HepG2 (cell line): Measurements from ENCODE around the gene WRAP73. TPM values are rescaled to one million over a fixed set of nuclear protein-coding genes. Genes with fewer than 3 reads are reported as not detected.
A peak's percentile ranks its signal among the peaks of the same experiment; 100 is the strongest.

ENCODE experiments used
- ARID4A ChIP-seq: sonication (generic); formaldehyde crosslinking; IDR thresholded peaks from 2 replicates; pipeline ENCODE4 v1.5.0; 2020; ENCODE audit warnings: mild to moderate bottlenecking, missing genetic modification reagents, borderline replicate concordance
- ASH2L ChIP-seq: fragments of 300-600, 200-600 bp; sonication (generic); IDR thresholded peaks from 2 replicates; pipeline ENCODE4 v1.7.0; 2017; ENCODE audit warnings: low read depth, mild to moderate bottlenecking, moderate library complexity, mixed read lengths, low read length; ENCODE audit not compliant: insufficient read length
- HOXD1 ChIP-seq: sonication (generic); formaldehyde crosslinking; IDR thresholded peaks from 2 replicates; pipeline ENCODE4 v1.5.0; 2020; ENCODE audit warnings: missing genetic modification reagents
- NFAT5 ChIP-seq: sonication (generic); formaldehyde crosslinking; IDR thresholded peaks from 2 replicates; pipeline ENCODE4 v1.4.0; 2020; ENCODE audit warnings: missing genetic modification reagents
- SALL2 ChIP-seq: sonication (generic); formaldehyde crosslinking; IDR thresholded peaks from 2 replicates; pipeline ENCODE4 v1.8.1; 2023; ENCODE audit warnings: mild to moderate bottlenecking, missing genetic modification reagents, inconsistent platforms
- SYNCRIP ChIP-seq: fragments of 200-400 bp; formaldehyde crosslinking; IDR thresholded peaks from 2 replicates; pipeline ENCODE4 v1.6.1; 2018; ENCODE audit warnings: mild to moderate bottlenecking, low read depth, low read length; ENCODE audit not compliant: insufficient read depth
- ZFP37 ChIP-seq: sonication (generic); formaldehyde crosslinking; IDR thresholded peaks from 2 replicates; pipeline ENCODE4 v1.4.0; 2020; ENCODE audit warnings: missing genetic modification reagents, borderline replicate concordance
- ZFY ChIP-seq: sonication (generic); formaldehyde crosslinking; IDR thresholded peaks from 2 replicates; pipeline ENCODE4 v1.4.0; 2020; ENCODE audit warnings: missing genetic modification reagents
- ZNF331 ChIP-seq: sonication (generic); formaldehyde crosslinking; IDR thresholded peaks from 2 replicates; pipeline ENCODE4 v1.4.0; 2020; ENCODE audit warnings: missing genetic modification reagents
- ZNF451 ChIP-seq: sonication (generic); formaldehyde crosslinking; IDR thresholded peaks from 2 replicates; pipeline ENCODE4 v1.5.0; 2020; ENCODE audit warnings: mild to moderate bottlenecking, missing genetic modification reagents
- ZNF552 ChIP-seq: sonication (generic); formaldehyde crosslinking; IDR thresholded peaks from 2 replicates; pipeline ENCODE4 v1.9.0; 2022; ENCODE audit warnings: missing genetic modification reagents, mild to moderate bottlenecking, borderline replicate concordance
- ZNF564 ChIP-seq: sonication (generic); formaldehyde crosslinking; IDR thresholded peaks from 2 replicates; pipeline ENCODE4 v1.8.1; 2023; ENCODE audit warnings: mild to moderate bottlenecking, missing genetic modification reagents
- ZNF569 ChIP-seq: sonication (generic); formaldehyde crosslinking; IDR thresholded peaks from 2 replicates; pipeline ENCODE4 v1.5.0; 2020; ENCODE audit warnings: mild to moderate bottlenecking, missing genetic modification reagents, moderate library complexity, borderline replicate concordance
- ZNF607 ChIP-seq: sonication (generic); formaldehyde crosslinking; IDR thresholded peaks from 2 replicates; pipeline ENCODE4 v1.5.1; 2020; ENCODE audit warnings: missing genetic modification reagents, mild to moderate bottlenecking, borderline replicate concordance
- polyA plus RNA-seq, 8 experiments: library from polyadenylated mRNA; depleted of rRNA in 3 of 8; stranded (reverse) in 7 of 8; unstranded in 1 of 8; fragments of >200 nt; fragmentation: Illumina TruSeq in 4 of 8; extraction: Trizol in 4 of 8; gene quantifications; 2 replicates each; pipeline versions ENCODE4 v1.2.1 to v1.2.3, GENCODE V29; 2011 to 2016; ENCODE audit warnings: low read depth in 4 of 8, missing spikeins in 1 of 8, mixed read lengths in 1 of 8; ENCODE audit not compliant: insufficient read depth in 1 of 8
- total RNA-seq, 5 experiments: library from RNA; depleted of rRNA; stranded (reverse); fragments of >200 nt; fragmentation: Illumina TruSeq; extraction: Trizol; gene quantifications; 2 replicates each; pipeline ENCODE4 v1.2.3, GENCODE V29; 2016; ENCODE audit warnings: low read depth in 1 of 5
- TF ChIP-seq, protein P1 (sequence below): sonication (generic); formaldehyde crosslinking; IDR thresholded peaks from 2 replicates; pipeline ENCODE4 v1.4.0; 2020; ENCODE audit warnings: missing genetic modification reagents
- TF ChIP-seq, protein P2 (sequence below): sonication (generic); formaldehyde crosslinking; IDR thresholded peaks from 2 replicates; pipeline ENCODE4 v1.5.0; 2020; ENCODE audit warnings: mild to moderate bottlenecking, missing genetic modification reagents, moderate library complexity

WRAP73 gene
- total and polyA plus RNA-seq, 2 of the 13 experiments (the other 11 are each of a cell fraction or from before 2014, with no cell fraction given), result 18.1 to 40.4 TPM

GRCh38 chr1:3668585-3669300, 18.8 kb upstream of the WRAP73 start (continued):
- TF ChIP-seq NFAT5 (CRISPR knock-in tag) (0 out of 2 replicates have a peak, but pooled peaks have one; percentile 56), HOXD1 (CRISPR knock-in tag) (peak; percentile 76; the same call in 1 of the 2 replicates), ZNF552 (CRISPR knock-in tag) (peak; percentile 75; the same call in 1 of the 2 replicates), ZNF451 (CRISPR knock-in tag) (0 out of 2 replicates have a peak, but pooled peaks have one; percentile 57), ARID4A (peak; percentile 99), SYNCRIP (no peak), ZNF607 (CRISPR knock-in tag) (peak; percentile 79; the same call in 1 of the 2 replicates), SALL2 (CRISPR knock-in tag) (peak; percentile 60), ZNF331 (CRISPR knock-in tag) (peak; percentile 70; the same call in 1 of the 2 replicates), ASH2L (no peak), ZFY (CRISPR knock-in tag) (peak; percentile 82), ZNF569 (CRISPR knock-in tag) (no peak), ZFP37 (CRISPR knock-in tag) (0 out of 2 replicates have a peak, but pooled peaks have one; percentile 68), ZNF564 (CRISPR knock-in tag) (peak; percentile 61; the same call in 1 of the 2 replicates)
- TF ChIP-seq, protein P1, sequence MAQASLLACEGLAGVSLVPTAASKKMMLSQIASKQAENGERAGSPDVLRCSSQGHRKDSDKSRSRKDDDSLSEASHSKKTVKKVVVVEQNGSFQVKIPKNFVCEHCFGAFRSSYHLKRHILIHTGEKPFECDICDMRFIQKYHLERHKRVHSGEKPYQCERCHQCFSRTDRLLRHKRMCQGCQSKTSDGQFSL (CRISPR knock-in tag), result peak; percentile 77; the same call in 1 of the 2 replicates
- TF ChIP-seq, protein P2, sequence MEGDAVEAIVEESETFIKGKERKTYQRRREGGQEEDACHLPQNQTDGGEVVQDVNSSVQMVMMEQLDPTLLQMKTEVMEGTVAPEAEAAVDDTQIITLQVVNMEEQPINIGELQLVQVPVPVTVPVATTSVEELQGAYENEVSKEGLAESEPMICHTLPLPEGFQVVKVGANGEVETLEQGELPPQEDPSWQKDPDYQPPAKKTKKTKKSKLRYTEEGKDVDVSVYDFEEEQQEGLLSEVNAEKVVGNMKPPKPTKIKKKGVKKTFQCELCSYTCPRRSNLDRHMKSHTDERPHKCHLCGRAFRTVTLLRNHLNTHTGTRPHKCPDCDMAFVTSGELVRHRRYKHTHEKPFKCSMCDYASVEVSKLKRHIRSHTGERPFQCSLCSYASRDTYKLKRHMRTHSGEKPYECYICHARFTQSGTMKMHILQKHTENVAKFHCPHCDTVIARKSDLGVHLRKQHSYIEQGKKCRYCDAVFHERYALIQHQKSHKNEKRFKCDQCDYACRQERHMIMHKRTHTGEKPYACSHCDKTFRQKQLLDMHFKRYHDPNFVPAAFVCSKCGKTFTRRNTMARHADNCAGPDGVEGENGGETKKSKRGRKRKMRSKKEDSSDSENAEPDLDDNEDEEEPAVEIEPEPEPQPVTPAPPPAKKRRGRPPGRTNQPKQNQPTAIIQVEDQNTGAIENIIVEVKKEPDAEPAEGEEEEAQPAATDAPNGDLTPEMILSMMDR, result peak; percentile 32
